ENCODE data around the gene RHBDF1. TPM values are rescaled to one million over a fixed set of nuclear protein-coding genes. Genes with fewer than 3 reads are reported as not detected.
A peak's percentile ranks its signal among the peaks of the same experiment; 100 is the strongest.

The RHBDF1 gene
- total and polyA plus RNA-seq, 9 of the 15 experiments (the other 6 are each of a cell fraction or from before 2014, with no cell fraction given) = 1.0 to 8.2 (median 4.2) TPM

DNA sequence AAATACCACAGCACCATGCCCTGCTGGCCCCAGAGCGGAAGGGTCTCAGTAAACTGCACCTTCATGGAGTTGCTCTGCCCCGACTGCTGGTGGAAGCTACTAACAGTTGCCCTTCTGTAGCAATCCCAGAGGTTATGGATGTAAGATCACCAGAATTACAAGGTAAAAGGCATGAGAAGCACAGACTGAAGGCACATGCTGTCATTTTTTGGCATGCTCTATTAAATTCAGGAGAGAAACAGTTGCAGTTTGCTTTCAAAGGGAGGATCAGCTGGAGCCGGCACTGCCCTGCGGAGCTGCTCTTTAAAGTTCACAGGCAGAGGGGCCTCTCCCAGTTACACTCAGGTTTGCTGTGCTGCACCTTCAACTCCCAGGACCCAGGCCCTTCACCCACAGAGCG is 46.9 kb upstream of the RHBDF1 start:
- H3K9me1 ChIP-seq (ENCODE audit: control insufficient read depth, insufficient read depth, low read length) = no peaks in the 10 kb centered on the region
- FAIRE-seq (no peak), DNase-seq (ENCODE audit: extremely low read depth in 1 of 4, low spot score in 3 of 4) (no peak), ATAC-seq (peak; percentile 20; the same call in 2 of the 3 replicates)
- TF ChIP-seq, protein P1, sequence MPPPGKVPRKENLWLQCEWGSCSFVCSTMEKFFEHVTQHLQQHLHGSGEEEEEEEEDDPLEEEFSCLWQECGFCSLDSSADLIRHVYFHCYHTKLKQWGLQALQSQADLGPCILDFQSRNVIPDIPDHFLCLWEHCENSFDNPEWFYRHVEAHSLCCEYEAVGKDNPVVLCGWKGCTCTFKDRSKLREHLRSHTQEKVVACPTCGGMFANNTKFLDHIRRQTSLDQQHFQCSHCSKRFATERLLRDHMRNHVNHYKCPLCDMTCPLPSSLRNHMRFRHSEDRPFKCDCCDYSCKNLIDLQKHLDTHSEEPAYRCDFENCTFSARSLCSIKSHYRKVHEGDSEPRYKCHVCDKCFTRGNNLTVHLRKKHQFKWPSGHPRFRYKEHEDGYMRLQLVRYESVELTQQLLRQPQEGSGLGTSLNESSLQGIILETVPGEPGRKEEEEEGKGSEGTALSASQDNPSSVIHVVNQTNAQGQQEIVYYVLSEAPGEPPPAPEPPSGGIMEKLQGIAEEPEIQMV (tag; conservative IDR thresholded peaks at IDR 0.05; ENCODE audit: low read depth) = 0 out of 2 replicates have a peak, but pooled peaks have one; percentile 9
- TF ChIP-seq ATF7 (IDR thresholded peaks at IDR 0.05) = no peak
- no peak for TF ChIP-seq RBBP5 (IDR thresholded peaks at IDR 0.05; ENCODE audit: borderline replicate concordance, insufficient read depth, low read length, poor library complexity, severe bottlenecking)
- TF ChIP-seq ZNF133 (CRISPR knock-in tag; IDR thresholded peaks at IDR 0.05) = no peak
- no TSS peak for BruUV-seq (replicated peaks)
- in situ Hi-C loops (cut with MboI) = no loop called here
- no peak overlapping the region for H3K4me3 ChIP-seq
- CTCF ChIA-PET (ENCODE audit: low intra/inter-chr PET ratio) = interaction anchor here (1.1 kb wide), 1 partner anchor 11 kb away, joined by 3 read pairs; no protein-coding TSS in a partner anchor
- no peaks in the 10 kb centered on the region for H3K27me3 ChIP-seq (ENCODE audit: control insufficient read depth in 2 of 2, insufficient read depth in 2 of 2, low read length in 2 of 2)
- H3K27ac ChIP-seq (ENCODE audit: extremely low read depth, low read depth, low read length) = peak overlapping the region; percentile 71
- intact Hi-C loops (cut with micrococcal nuclease) = no loop called here
- no peaks in the 10 kb centered on the region for H3K9me3 ChIP-seq (replicated peaks; ENCODE audit: control insufficient read depth, insufficient read depth, low read depth, low read length)
- H3K36me3 ChIP-seq (ENCODE audit: control insufficient read depth, insufficient read depth, low read length) = peaks cover 64% of the 10 kb centered on the region
- peaks cover 54 to 65% of the 10 kb centered on the region in 2 experiments for H3K4me1 ChIP-seq (replicated peaks in 1 of 2; ENCODE audit: control insufficient read depth in 2 of 2, insufficient read depth in 2 of 2, low read length in 2 of 2)
- POLR2A ChIA-PET = interaction anchor here (0.8 kb wide), 1 partner anchor 12 kb away, joined by 5 read pairs; no protein-coding TSS in a partner anchor
- H3K4me2 ChIP-seq (ENCODE audit: insufficient read depth, low read length) = peak overlapping the region; percentile 66
- 50% methylated on average over 5 of the region's 5 CpGs for WGBS (ENCODE audit: insufficient coverage, low coverage, missing lambda C conversion rate)
- H4K20me1 ChIP-seq (replicated peaks; ENCODE audit: control insufficient read depth, insufficient read depth, low read length) = no peaks in the 10 kb centered on the region
- peaks cover 37% of the 10 kb centered on the region for H3K79me2 ChIP-seq (ENCODE audit: control insufficient read depth, insufficient read depth, low read length)
- peak overlapping the region; percentile 40; a peak in 3 of 4 replicates for H3K9ac ChIP-seq (ENCODE audit: insufficient read depth in 1 of 2, low read depth in 2 of 2, low read length in 2 of 2)
- no peak overlapping the region for H2AFZ ChIP-seq (ENCODE audit: low read depth, low read length)
